Naive thymus-derived CD4-positive, alpha-beta T cell (primary cell): ENCODE measurements around the gene PNLDC1. TPM values are rescaled to one million over a fixed set of nuclear protein-coding genes. Genes with fewer than 3 reads are reported as not detected.

Source experiments
- ATAC-seq: fragments of 150-1000 bp; cut with Tn5 transposase; 2 replicates; pipeline ENCODE4 v1.10.0; 2021; ENCODE audit warnings: mild to moderate bottlenecking, moderate library complexity
- CTCF ChIA-PET: fragments of 350-600 bp; sonication (Branson Sonifier 250); formaldehyde crosslinking; loops from one replicate; lab custom pipeline; 2021; ENCODE audit warnings: antibody characterized with exemption; lab: Charles Lee
- POLR2A ChIA-PET: fragments of 350-600 bp; sonication (Branson Sonifier 250); formaldehyde crosslinking; loops from one replicate; lab custom pipeline; 2021; ENCODE audit warnings: antibody characterized with exemption, inconsistent platforms; lab: Charles Lee
- DNase-seq, 9 donors: peaks; one replicate each; pipeline versions ENCODE4 v3.0.0 to v3.0.0-alpha.2; 2020 to 2022; ENCODE audit warnings: mixed read lengths in 1 of 9
- H3K27ac ChIP-seq: one replicate; pipeline ENCODE4 v1.7.0; 2013; ENCODE audit warnings: mild to moderate bottlenecking, low read depth, low read length, moderate library complexity
- H3K27me3 ChIP-seq, 2 donors: one replicate each; pipeline ENCODE4 v1.7.0; 2013; ENCODE audit warnings: low read length in 2 of 2, mild to moderate bottlenecking in 2 of 2, moderate library complexity in 2 of 2; ENCODE audit not compliant: control insufficient read depth in 2 of 2, insufficient read depth in 2 of 2
- H3K36me3 ChIP-seq, 3 experiments: 1 replicate in 2 of 3; 2 replicates in 1 of 3; pipeline ENCODE4 v1.7.0; 2013; ENCODE audit warnings: low read length in 3 of 3, mild to moderate bottlenecking in 3 of 3, moderate library complexity in 1 of 3; ENCODE audit not compliant: insufficient read depth in 3 of 3, control insufficient read depth in 2 of 3
- H3K4me1 ChIP-seq, 2 donors: one replicate each; pipeline ENCODE4 v1.7.0; 2013; ENCODE audit warnings: low read length in 2 of 2, mild to moderate bottlenecking in 2 of 2, moderate library complexity in 1 of 2; ENCODE audit not compliant: control insufficient read depth in 2 of 2, insufficient read depth in 2 of 2
- H3K4me3 ChIP-seq: 2 replicates; pipeline ENCODE4 v1.7.0; 2013; ENCODE audit warnings: mild to moderate bottlenecking, low read length
- H3K9me3 ChIP-seq, 3 experiments: 1 replicate in 2 of 3; 2 replicates in 1 of 3; pipeline ENCODE4 v1.7.0; 2013; ENCODE audit warnings: low read length in 3 of 3; ENCODE audit not compliant: control insufficient read depth in 2 of 3
- H3K27ac Mint-ChIP-seq, 9 donors: one replicate each; pipeline ENCODE4 v1.8.0; 2020 to 2022; ENCODE audit warnings: mixed read lengths in 9 of 9, mild to moderate bottlenecking in 8 of 9, moderate library complexity in 5 of 9, inconsistent platforms in 2 of 9
- H3K27me3 Mint-ChIP-seq, 5 donors: one replicate each; pipeline ENCODE4 v1.8.0; 2021 to 2022; ENCODE audit warnings: mixed read lengths in 5 of 5, mild to moderate bottlenecking in 1 of 5
- H3K36me3 Mint-ChIP-seq, 5 donors: one replicate each; pipeline ENCODE4 v1.8.0; 2020 to 2022; ENCODE audit warnings: mixed read lengths in 5 of 5, mild to moderate bottlenecking in 3 of 5, inconsistent platforms in 1 of 5
- H3K4me1 Mint-ChIP-seq, 7 donors: one replicate each; pipeline ENCODE4 v1.8.0; 2020 to 2022; ENCODE audit warnings: mixed read lengths in 7 of 7, mild to moderate bottlenecking in 3 of 7, inconsistent platforms in 1 of 7
- H3K4me3 Mint-ChIP-seq, 10 donors: one replicate each; pipeline ENCODE4 v1.8.0; 2020 to 2022; ENCODE audit warnings: mild to moderate bottlenecking in 10 of 10, mixed read lengths in 10 of 10, moderate library complexity in 6 of 10, inconsistent platforms in 2 of 10
- H3K9me3 Mint-ChIP-seq, 11 donors: one replicate each; pipeline ENCODE4 v1.8.0; 2020 to 2022; ENCODE audit warnings: mixed read lengths in 11 of 11, mild to moderate bottlenecking in 4 of 11, inconsistent platforms in 1 of 11, moderate library complexity in 1 of 11
- intact Hi-C, 2 donors: fragments of 100-400 bp; cut with micrococcal nuclease; formaldehyde crosslinking; loops; one replicate each; pipeline ENCODE4 v1.15.1; 2023
- polyA plus RNA-seq, 2 donors: library from polyadenylated mRNA; unstranded; fragments of 300-500 nt; fragmentation: Illumina TruSeq; gene quantifications; one replicate each; pipeline ENCODE4 v1.2.3, GENCODE V29; 2021
- total RNA-seq, 6 experiments: library from RNA in 5 of 6; stranded (reverse) in 5 of 6; gene quantifications; 1 replicate in 5 of 6; 2 replicates in 1 of 6; pipeline ENCODE4 v1.2.3 and lab custom pipeline; 2021 to 2026

The PNLDC1 gene
- total and polyA plus RNA-seq, 7 experiments from 2014 or later = 0.73 to 1.4 (median 0.97) TPM; not detected in 4

- ChIA-PET POLR2A (no interaction called here), CTCF (no interaction called here)
- Histone ChIP-seq H3K9me3 (no peaks in the 10 kb centered on the region), H3K27ac (no peak overlapping the region), H3K4me1 (peaks cover 0 to 3% of the 10 kb centered on the region in 2 donors), H3K36me3 (no peaks in the 10 kb centered on the region), H3K4me3 (no peak overlapping the region), H3K27me3 (no peaks in the 10 kb centered on the region)
- H3K27ac Mint-ChIP-seq = no peak overlapping the region
- no peak overlapping the region for H3K4me3 Mint-ChIP-seq
- DNase-seq (no peak), ATAC-seq (no peak)
- peaks cover 6 to 33% (median 16%) of the 10 kb centered on the region in 7 donors for H3K4me1 Mint-ChIP-seq
- intact Hi-C loops = no loop called here
- H3K9me3 Mint-ChIP-seq = peaks cover 0 to 2% (median 0%) of the 10 kb centered on the region in 11 donors
- peaks cover 0 to 13% (median 0%) of the 10 kb centered on the region in 5 donors for H3K27me3 Mint-ChIP-seq
- H3K36me3 Mint-ChIP-seq = peaks cover 0 to 4% (median 3%) of the 10 kb centered on the region in 5 donors
Observed at GRCh38 chr6:159826968-159827647, 27.0 kb downstream of the PNLDC1 start.

- peaks cover 0 to 2% (median 0%) of the 10 kb centered on the region in 11 donors for H3K9me3 Mint-ChIP-seq
- Histone ChIP-seq H3K27me3 (no peaks in the 10 kb centered on the region), H3K27ac (no peak overlapping the region), H3K4me3 (no peak overlapping the region), H3K9me3 (no peaks in the 10 kb centered on the region), H3K36me3 (no peaks in the 10 kb centered on the region), H3K4me1 (peaks cover 0 to 8% of the 10 kb centered on the region in 2 donors)
- H3K27me3 Mint-ChIP-seq = peaks cover 0 to 13% (median 0%) of the 10 kb centered on the region in 5 donors
- H3K4me1 Mint-ChIP-seq = peaks cover 5 to 29% (median 13%) of the 10 kb centered on the region in 7 donors
- DNase-seq = no peak
- no peak overlapping the region for H3K27ac Mint-ChIP-seq
- intact Hi-C loops = no loop called here
- ChIA-PET CTCF (no interaction called here), POLR2A (no interaction called here)
- peaks cover 0 to 4% (median 3%) of the 10 kb centered on the region in 5 donors for H3K36me3 Mint-ChIP-seq
- no peak for ATAC-seq
- no peak overlapping the region for H3K4me3 Mint-ChIP-seq
Observed at GRCh38 chr6:159828074-159828473, 28.0 kb downstream of the PNLDC1 start.

- Mint-ChIP-seq H3K27me3 (peaks cover 0 to 13% (median 0%) of the 10 kb centered on the region in 5 donors), H3K9me3 (peaks cover 0 to 2% (median 0%) of the 10 kb centered on the region in 11 donors), H3K27ac (peak overlapping the region in 1 of 9 donors; percentile 67), H3K4me1 (peaks cover 9 to 42% (median 26%) of the 10 kb centered on the region in 7 donors), H3K36me3 (peaks cover 0 to 4% (median 1%) of the 10 kb centered on the region in 5 donors), H3K4me3 (no peak overlapping the region)
- DNase-seq (no peak), ATAC-seq (peak; percentile 53)
- H3K36me3 ChIP-seq = no peaks in the 10 kb centered on the region
- H3K9me3 ChIP-seq = no peaks in the 10 kb centered on the region
- no peak overlapping the region for H3K27ac ChIP-seq
- no peak overlapping the region for H3K4me3 ChIP-seq
- peaks cover 0 to 21% of the 10 kb centered on the region in 2 donors for H3K4me1 ChIP-seq
- H3K27me3 ChIP-seq = no peaks in the 10 kb centered on the region
- intact Hi-C loops = no loop called here
- ChIA-PET CTCF (interaction anchor here (0.6 kb wide), 1 partner anchor 75 kb away, joined by 3 read pairs; no protein-coding TSS in a partner anchor), POLR2A (interaction anchor here (1.1 kb wide), 1 partner anchor 9 kb away, joined by 3 read pairs; no protein-coding TSS in a partner anchor)
Observed at GRCh38 chr6:159829526-159829925, 29.4 kb downstream of the PNLDC1 start.

GRCh38 chr6:159830501-159831372, 30.7 kb downstream of the PNLDC1 start:
- Mint-ChIP-seq H3K4me1 (peaks cover 9 to 53% (median 38%) of the 10 kb centered on the region in 7 donors), H3K27me3 (peaks cover 0 to 13% (median 0%) of the 10 kb centered on the region in 5 donors), H3K4me3 (no peak overlapping the region), H3K9me3 (peaks cover 0 to 2% (median 0%) of the 10 kb centered on the region in 11 donors), H3K36me3 (peaks cover 0 to 4% (median under 1%) of the 10 kb centered on the region in 5 donors), H3K27ac (peak overlapping the region in 5 of 9 donors; percentile 10 to 61 (median 20))
- Histone ChIP-seq H3K4me3 (no peak overlapping the region), H3K4me1 (peaks cover 0 to 33% of the 10 kb centered on the region in 2 donors), H3K27ac (no peak overlapping the region), H3K36me3 (no peaks in the 10 kb centered on the region), H3K9me3 (no peaks in the 10 kb centered on the region), H3K27me3 (no peaks in the 10 kb centered on the region)
- ATAC-seq (no peak), DNase-seq (no peak)
- intact Hi-C loops = no loop called here
- CTCF ChIA-PET = no interaction called here
- POLR2A ChIA-PET = no interaction called here

GRCh38 chr6:159831373-159831679, 31.2 kb downstream of the PNLDC1 start:
- peaks cover 0 to 33% of the 10 kb centered on the region in 2 donors for H3K4me1 ChIP-seq
- Mint-ChIP-seq H3K27me3 (peaks cover 0 to 13% (median 0%) of the 10 kb centered on the region in 5 donors), H3K27ac (peak overlapping the region in 3 of 9 donors; percentile 8 to 20 (median 10)), H3K4me3 (no peak overlapping the region), H3K4me1 (peaks cover 9 to 53% (median 38%) of the 10 kb centered on the region in 7 donors), H3K9me3 (peaks cover 0 to 2% (median 0%) of the 10 kb centered on the region in 11 donors), H3K36me3 (peaks cover 0 to 1% (median 0%) of the 10 kb centered on the region in 5 donors)
- H3K27ac ChIP-seq = no peak overlapping the region
- ATAC-seq = no peak
- ChIA-PET CTCF (no interaction called here), POLR2A (no interaction called here)
- H3K9me3 ChIP-seq = no peaks in the 10 kb centered on the region
- DNase-seq = no peak
- H3K27me3 ChIP-seq = no peaks in the 10 kb centered on the region
- H3K4me3 ChIP-seq = no peak overlapping the region
- H3K36me3 ChIP-seq = no peaks in the 10 kb centered on the region
- intact Hi-C loops = no loop called here

GRCh38 chr6:159832946-159833345, 32.9 kb downstream of the PNLDC1 start:
- H3K27me3 ChIP-seq = no peaks in the 10 kb centered on the region
- peaks cover 0 to 16% (median 0%) of the 10 kb centered on the region in 5 donors for H3K27me3 Mint-ChIP-seq
- H3K4me3 ChIP-seq = no peak overlapping the region
- peak in 4 of 9 donors; percentile 18 to 34 (median 22) for DNase-seq
- ChIA-PET CTCF (interaction anchor here (0.6 to 1.1 kb wide), 2 partner anchors 8 to 1522 kb away, joined by 3 read pairs; no protein-coding TSS in a partner anchor), POLR2A (interaction anchor here (0.9 to 2.3 kb wide), 2 partner anchors 12 to 169 kb away, joined by 3 to 8 read pairs; no protein-coding TSS in a partner anchor)
- peaks cover 0 to under 1% (median 0%) of the 10 kb centered on the region in 5 donors for H3K36me3 Mint-ChIP-seq
- peaks cover 9 to 53% (median 38%) of the 10 kb centered on the region in 7 donors for H3K4me1 Mint-ChIP-seq
- ATAC-seq = no peak
- no peaks in the 10 kb centered on the region for H3K9me3 Mint-ChIP-seq
- H3K27ac ChIP-seq = no peak overlapping the region
- no peaks in the 10 kb centered on the region for H3K9me3 ChIP-seq
- no peaks in the 10 kb centered on the region for H3K36me3 ChIP-seq
- H3K27ac Mint-ChIP-seq = peak overlapping the region in 7 of 9 donors; percentile 51 to 82 (median 67)
- peak overlapping the region in 4 of 10 donors; percentile 9 to 47 (median 27) for H3K4me3 Mint-ChIP-seq
- peaks cover 0 to 33% of the 10 kb centered on the region in 2 donors for H3K4me1 ChIP-seq
- intact Hi-C loops = no loop called here
